ENCODE results near the gene PRRT4. TPM values are rescaled to one million over a fixed set of nuclear protein-coding genes. Genes with fewer than 3 reads are reported as not detected.

PRRT4 gene
- total and polyA plus RNA-seq, 9 of the 15 experiments (the other 6 are each of a cell fraction or from before 2014, with no cell fraction given): not detected

GRCh38 chr7:128405471-128406313 lies 44.2 kb upstream of the PRRT4 start (continued):
- TF ChIP-seq ZBTB40 (IDR thresholded peaks at IDR 0.05): peak; percentile 74
- no peak for TF ChIP-seq ZBTB40 (CRISPR knock-in tag; IDR thresholded peaks at IDR 0.05)
- 0 out of 2 replicates have a peak, but pooled peaks have one; percentile 17 for TF ChIP-seq CREB1 (IDR thresholded peaks at IDR 0.05)
- peak; percentile 23; the same call in 1 of the 2 replicates for TF ChIP-seq CREB1 (CRISPR knock-in tag; IDR thresholded peaks at IDR 0.05)
- peak; percentile 35 for TF ChIP-seq CTCFL (IDR thresholded peaks at IDR 0.05; ENCODE audit: borderline replicate concordance, insufficient read depth, low read depth, low read length, poor library complexity, severe bottlenecking)
- TF ChIP-seq ERF (CRISPR knock-in tag; IDR thresholded peaks at IDR 0.05): peak; percentile 96; the same call in 1 of the 2 replicates

All from K562 (cell line).